ENCODE data around the gene ZBTB7C.

Gene ZBTB7C

DNA sequence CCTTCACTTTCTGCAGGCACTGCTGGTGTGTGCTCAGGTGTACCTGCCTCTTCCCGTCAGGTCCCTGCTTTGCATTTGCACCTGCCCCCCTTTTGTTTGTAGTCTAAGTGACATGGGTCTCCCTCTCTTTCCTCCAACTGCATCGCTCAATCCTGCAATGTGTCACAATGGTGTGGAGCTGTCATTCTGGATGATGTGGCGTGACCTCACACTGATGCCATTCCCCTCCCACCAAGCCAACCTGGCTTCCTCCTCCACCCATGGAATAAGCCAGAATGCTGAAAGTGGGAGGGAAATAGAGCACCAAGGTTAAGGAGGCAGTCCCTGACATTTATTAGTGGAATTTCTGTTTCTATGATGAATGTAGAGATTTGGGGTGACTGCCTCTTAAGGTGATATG, 156.7 kb downstream of the ZBTB7C start:
- no peak for DNase-seq (ENCODE audit: low read depth)

GRCh38 chr18:48250918-48251317, 158.3 kb downstream of the ZBTB7C start:
- DNase-seq (ENCODE audit: low read depth), result no peak

DNA sequence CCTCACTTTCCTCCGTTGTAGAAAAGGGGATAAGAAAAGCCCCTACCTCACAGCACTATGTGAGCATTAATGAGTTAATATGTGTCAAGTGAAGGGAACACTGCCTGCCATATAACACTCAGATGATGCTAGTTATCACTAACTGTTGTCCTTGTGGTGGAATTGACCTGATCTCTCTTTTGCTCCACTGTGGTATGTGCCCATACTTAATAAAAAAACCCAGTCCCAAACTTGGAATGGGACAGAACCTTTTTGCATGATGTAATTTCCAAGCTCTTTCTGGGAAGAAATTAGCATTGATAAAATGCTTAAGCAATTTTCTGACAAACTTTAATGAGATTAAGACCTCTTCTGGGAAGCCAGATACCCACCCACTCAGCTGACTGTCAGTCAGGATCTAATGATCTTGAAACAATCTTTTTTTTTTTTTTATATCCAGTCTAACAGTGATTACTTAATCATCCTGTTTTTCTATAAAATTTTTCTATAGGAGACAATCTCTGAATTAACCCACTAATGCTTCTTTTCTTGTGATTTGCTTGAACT, 158.7 kb downstream of the ZBTB7C start:
- no peak for DNase-seq (ENCODE audit: low read depth)

DNA sequence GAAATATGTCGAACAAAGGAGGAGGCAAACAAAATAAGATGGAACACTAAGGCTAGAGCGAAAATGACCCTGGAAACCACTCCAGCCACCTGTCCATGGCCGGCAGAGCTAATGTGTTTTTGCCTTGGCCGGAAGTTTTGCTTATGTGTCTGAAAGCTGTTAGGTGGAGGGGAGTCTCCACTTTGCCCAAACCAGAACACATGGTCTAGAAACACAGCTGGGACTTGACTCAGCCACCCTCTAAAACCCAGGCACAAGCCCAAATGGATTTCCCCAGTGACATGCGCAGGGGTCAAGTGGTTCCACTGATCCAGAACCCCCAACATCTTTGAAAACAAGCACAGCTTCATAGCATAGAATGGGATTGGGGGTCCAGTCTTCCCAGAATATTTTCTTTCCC, 159.3 kb downstream of the ZBTB7C start:
- DNase-seq (ENCODE audit: low read depth), result no peak

DNA sequence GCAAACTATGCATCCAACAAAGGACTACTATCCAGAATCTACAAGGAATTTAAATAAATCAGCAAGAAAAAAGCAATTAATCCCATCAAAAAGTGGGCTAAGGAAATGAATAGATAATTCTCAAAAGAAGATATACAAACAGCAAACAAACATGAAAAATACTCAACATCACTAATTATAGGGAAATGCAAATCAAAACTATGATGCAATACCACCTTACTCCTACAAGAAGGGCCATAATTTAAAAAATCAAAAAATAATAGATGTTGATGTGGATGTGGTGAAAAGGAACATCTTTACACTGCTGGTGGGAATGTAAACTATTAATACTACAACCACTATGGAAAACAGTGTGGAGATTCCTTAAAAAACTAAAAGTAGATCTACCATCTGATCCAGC, 164.7 kb downstream of the ZBTB7C start:
- no peak for DNase-seq (ENCODE audit: low read depth)

DNA sequence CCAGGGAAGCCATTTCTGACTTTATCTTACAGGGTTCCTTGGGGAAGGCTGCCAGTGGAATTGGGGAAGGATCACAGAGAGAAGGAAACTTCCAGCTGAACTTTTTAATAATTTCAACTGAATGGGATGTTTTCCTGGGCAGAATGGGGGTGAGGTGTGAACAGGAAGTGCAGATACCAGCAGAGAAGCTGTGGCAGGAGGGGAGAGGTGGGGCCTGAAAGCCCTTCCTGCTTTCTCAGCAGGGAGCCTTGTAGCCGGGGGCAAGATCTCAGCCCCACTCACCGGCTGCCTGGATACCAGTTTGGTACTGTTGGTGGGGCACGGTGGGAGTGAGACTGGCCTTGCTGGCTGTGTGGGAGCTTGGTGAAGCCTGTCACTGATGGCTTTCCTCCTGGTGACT, 170.5 kb downstream of the ZBTB7C start:
- DNase-seq (ENCODE audit: low read depth), result no peak

DNA sequence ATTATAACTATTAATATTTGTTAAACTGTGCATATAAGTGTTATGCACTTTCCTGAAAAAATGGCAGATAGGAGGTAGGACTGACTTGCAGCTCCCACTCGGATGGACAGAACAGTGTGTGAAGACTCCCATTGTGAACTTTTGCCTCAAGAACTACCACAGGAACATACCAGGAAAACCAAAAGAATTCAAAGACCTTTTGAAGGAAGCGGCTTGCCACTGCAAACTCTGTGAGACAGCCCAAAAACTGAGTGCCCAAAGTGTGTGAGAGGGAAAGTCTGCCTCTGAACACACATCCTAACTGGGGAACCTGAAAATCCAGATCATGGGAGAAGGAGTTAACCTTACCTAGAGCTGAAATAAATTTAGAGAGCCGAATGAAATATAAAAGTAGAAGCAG, 171.0 kb downstream of the ZBTB7C start:
- no peak for DNase-seq (ENCODE audit: low read depth)

GRCh38 chr18:48236822-48237221, 172.4 kb downstream of the ZBTB7C start:
- no peak for DNase-seq (ENCODE audit: low read depth)

GRCh38 chr18:48230467-48231113, 178.6 kb downstream of the ZBTB7C start:
- no peak for DNase-seq (ENCODE audit: low read depth)

DNA sequence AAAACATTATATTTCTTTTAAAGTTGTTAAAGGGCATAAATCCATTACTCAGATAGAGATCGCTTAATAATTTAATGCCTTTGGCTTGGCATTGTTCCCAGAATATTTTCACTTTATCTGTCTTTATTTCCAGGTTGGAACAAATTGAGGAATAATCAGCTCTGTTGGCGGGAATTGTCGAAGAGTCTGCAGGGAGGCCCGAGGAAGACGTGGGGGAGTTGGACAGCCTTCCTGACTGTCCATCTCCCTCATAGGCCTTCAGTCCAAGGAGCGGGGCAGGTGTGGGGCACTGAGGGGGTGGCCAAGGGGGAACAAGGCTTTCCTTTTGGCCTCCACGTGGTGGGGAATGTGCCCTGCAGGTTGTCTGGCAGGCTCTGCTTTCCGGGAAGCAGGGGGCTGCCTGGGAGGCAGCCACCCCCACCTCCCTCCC, 179.6 kb downstream of the ZBTB7C start:
- DNase-seq (ENCODE audit: low read depth), result no peak

DNA sequence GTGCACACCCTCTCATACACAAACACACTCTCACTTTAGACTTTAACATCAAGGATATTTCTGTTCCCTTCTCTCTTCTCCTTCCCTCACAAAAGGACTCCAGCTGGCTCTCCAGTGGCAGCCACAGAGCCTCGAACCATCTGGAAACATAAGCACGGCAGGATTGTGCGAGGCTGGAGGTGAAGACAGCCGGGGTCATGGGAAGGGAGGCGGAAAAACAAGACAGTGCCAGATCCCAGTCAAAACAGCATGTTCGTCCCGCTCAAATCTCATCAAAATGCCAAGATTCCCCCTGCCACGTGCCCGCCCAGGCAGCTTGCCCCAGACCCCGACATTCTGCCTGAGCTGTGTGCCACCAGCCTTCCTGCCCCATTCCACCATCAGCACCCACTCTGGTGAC, 180.3 kb downstream of the ZBTB7C start:
- no peak for DNase-seq (ENCODE audit: low read depth)

GRCh38 chr18:48228301-48228715, 180.9 kb downstream of the ZBTB7C start:
- DNase-seq (ENCODE audit: low read depth), result no peak

DNA sequence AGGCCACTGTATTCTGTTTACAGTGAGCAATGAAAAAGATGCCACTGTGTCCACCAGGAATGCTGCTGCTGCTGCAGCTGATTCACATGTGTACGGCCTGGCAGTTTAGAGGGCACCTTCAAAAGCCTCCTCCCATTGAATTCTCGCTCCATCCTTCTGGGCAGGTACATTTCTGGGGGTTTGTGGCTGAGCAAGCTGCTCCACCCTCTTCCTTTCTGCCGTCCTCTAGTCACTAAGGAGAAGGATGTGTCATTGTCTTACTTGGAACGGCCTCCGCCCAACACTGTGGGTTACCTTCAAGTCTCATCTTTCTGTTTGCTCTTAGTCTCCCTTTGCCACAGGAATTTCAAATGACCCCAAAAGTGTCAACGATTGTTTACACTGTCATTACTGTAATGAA, 182.0 kb downstream of the ZBTB7C start:
- DNase-seq (ENCODE audit: low read depth), result no peak

GRCh38 chr18:48226401-48226800, 182.8 kb downstream of the ZBTB7C start:
- DNase-seq (ENCODE audit: low read depth), result no peak

- no peak for DNase-seq (ENCODE audit: low read depth)
Measured at GRCh38 chr18:48222118-48222517, 187.1 kb downstream of the ZBTB7C start.

- no peak for DNase-seq (ENCODE audit: low read depth)
Measured at GRCh38 chr18:48219810-48220499, 189.2 kb downstream of the ZBTB7C start.

DNA sequence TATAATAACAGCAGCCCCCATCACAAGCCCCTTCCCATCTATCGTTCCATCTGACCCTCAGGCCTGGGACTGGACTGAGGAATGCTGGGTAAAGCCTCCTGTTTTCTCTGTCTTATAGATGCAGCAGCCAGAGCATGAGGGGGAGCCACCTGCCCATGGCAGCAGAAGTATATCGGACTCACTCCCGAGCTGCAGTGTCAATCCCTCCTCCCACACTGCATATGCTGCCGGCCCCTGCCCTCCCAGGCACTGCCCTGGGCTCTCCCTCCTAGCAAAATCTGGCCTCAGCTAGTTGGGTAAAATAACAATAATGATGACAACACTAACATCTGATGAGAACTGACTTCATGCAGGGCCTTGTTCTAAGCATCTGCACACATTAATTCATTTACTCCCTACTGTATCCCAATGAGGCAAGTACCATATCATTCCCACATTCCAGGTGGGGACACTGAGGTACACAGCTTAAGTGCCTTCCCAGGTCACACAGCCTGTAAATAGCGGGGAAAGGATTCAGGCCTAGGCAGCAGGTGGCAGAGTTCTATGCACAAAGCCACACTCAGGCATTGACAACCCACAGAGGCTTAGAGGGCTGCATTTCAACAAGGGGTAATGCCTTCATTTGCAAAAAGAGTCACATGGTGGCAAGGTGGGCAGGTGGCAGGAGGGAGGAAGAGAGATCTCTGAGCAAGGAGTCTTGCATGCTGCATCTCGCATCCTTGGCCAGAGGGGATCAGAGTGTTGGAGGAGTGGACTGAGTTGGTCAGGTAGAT, 190.0 kb downstream of the ZBTB7C start:
- no peak for DNase-seq (ENCODE audit: low read depth)

GRCh38 chr18:48218285-48219022, 190.7 kb downstream of the ZBTB7C start:
- no peak for DNase-seq (ENCODE audit: low read depth)

DNA sequence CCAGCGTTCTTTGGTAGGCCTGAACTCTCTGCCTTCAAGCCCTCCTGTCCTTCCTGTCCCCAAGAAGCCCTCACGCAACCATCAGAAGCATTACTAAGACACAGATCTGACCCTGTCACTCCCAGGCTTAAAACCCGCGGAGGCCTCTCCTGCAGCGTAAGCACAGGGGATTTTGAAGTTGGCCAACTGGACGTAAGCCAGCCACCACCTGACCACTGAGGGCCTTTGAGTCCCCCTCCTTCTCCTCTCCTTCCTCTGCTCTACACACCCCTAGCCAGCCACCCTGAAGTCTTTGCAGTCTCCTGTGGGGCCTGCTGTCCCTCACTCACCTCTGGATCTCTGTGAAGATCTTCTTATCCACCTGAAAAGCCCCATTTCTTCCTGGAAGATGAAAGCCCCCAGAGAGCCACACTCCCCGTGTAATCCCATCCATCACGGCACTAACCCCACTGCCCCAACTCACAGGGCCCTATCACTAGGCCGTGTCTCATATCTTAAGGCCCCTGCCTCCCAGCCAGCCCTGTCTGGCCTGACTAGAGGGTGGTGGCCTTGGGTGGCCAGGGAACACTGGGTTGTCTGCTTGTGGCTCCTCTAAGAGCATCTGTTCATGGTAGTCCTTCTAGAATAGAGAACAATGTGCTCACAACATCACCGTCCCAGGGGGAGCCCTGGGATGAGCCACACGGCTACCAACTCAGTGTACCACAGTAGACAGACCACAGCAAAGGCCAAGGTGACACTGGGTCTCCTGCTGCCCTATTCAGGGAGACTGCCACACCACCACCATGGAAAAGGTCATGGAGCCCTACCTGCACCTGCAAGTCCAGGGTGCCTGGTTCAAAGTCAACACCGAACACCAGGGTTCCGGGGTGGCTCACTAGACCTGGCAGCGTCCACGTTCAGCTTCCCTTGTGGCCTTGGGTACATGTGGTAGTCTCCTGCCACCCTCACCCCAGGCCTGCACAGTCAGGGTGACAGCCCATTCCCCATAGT, 191.6 kb downstream of the ZBTB7C start:
- DNase-seq (ENCODE audit: low read depth), result no peak

DNA sequence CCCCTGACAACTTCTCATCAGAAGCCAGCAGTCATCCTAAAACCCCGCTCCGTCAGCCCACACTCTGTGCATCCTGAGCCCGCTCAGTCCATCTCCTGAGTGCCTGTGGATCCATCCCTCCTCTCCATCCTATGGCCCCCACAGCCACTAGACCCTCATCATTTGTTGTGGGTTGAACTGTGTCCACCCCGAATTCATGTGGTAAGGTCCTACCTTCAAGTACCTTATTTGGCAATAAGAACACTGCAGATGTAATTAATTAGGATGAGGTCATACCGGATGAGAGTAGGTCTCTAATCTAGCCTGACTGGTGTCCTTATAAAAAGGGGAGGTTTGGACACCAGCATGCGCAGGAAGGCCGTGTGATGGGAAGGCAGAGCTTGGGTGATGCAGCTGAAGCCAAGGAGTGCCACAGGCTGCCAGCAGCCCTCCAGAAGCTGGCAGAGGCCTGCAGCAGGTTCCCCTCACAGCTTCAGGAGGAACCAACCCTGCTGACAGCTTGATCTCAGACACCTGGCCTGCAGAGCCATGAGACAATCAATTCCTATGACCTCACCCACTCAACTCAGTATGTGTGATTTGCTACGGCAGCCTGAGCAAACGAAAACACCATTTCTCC, 192.4 kb downstream of the ZBTB7C start:
- no peak for DNase-seq (ENCODE audit: low read depth)
